ENCODE data around the gene ARPC5. TPM values are rescaled to one million over a fixed set of nuclear protein-coding genes. Genes with fewer than 3 reads are reported as not detected.

The ARPC5 gene
- total RNA-seq, 1 donor from 2014 or later = 26.1 TPM

Other genes with a start within 250 kb of the ARPC5 start
- gene NMNAT2, start 217.4 kb downstream of the ARPC5 start, total RNA-seq = 0.52 TPM
- 9.4 TPM for gene SMG7, start 163.3 kb downstream of the ARPC5 start, total RNA-seq
- 8.9 TPM for gene NCF2, start 45.3 kb downstream of the ARPC5 start, total RNA-seq
- gene APOBEC4, start 17.5 kb upstream of the ARPC5 start, total RNA-seq = not detected
- gene RGL1, start 169.3 kb upstream of the ARPC5 start, total RNA-seq = 28.2 TPM